ENCODE data around the gene ADRA2B. TPM values are rescaled to one million over a fixed set of nuclear protein-coding genes. Genes with fewer than 3 reads are reported as not detected.

Gene ADRA2B
- polyA plus RNA-seq, 3 donors: 1.6 TPM; not detected in 2

- H3K4me1 Mint-ChIP-seq: peaks cover 20% of the 10 kb centered on the region
- H3K79me2 ChIP-seq (ENCODE audit: insufficient read depth, low read length): no peaks in the 10 kb centered on the region
- H3K4me3 Mint-ChIP-seq: no peak overlapping the region
- H3K4me3 ChIP-seq (replicated peaks in 1 of 3; ENCODE audit: low read depth in 2 of 3, low read length in 3 of 3): no peak overlapping the region
- WGBS (ENCODE audit: insufficient coverage): 94% methylated on average over 4 of the region's 5 CpGs
- no peak overlapping the region for H3K27ac Mint-ChIP-seq
- no peak overlapping the region for H3K27ac ChIP-seq (ENCODE audit: low read depth in 1 of 2, low read length in 2 of 2)
- H3K36me3 ChIP-seq (replicated peaks in 1 of 2; ENCODE audit: control insufficient read depth in 1 of 2, insufficient read depth in 2 of 2, low read length in 2 of 2): no peaks in the 10 kb centered on the region
- TF ChIP-seq CTCF (IDR thresholded peaks at IDR 0.05): no peak
- peaks cover 14 to 22% of the 10 kb centered on the region in 2 donors for H3K4me1 ChIP-seq (ENCODE audit: control insufficient read depth in 1 of 2, insufficient read depth in 2 of 2, low read length in 2 of 2)
- no peaks in the 10 kb centered on the region for H3K9me3 ChIP-seq (replicated peaks in 1 of 2; ENCODE audit: control insufficient read depth in 1 of 2, insufficient read depth in 1 of 2, low read length in 2 of 2)
- intact Hi-C loops (cut with micrococcal nuclease): no loop called here
- H3K9ac ChIP-seq (ENCODE audit: insufficient read depth, low read length, poor library complexity, severe bottlenecking): no peak overlapping the region
- H3K27me3 ChIP-seq (ENCODE audit: control insufficient read depth in 2 of 2, insufficient read depth in 2 of 2, low read length in 2 of 2): no peaks in the 10 kb centered on the region
- no peak overlapping the region for H3K4me2 ChIP-seq (replicated peaks; ENCODE audit: extremely low read depth, low read length, poor library complexity, severe bottlenecking)
- H3K36me3 Mint-ChIP-seq: no peaks in the 10 kb centered on the region
- H2AFZ ChIP-seq (ENCODE audit: insufficient read depth, low read depth, low read length, poor library complexity, severe bottlenecking): no peak overlapping the region
- no peaks in the 10 kb centered on the region for H3K27me3 Mint-ChIP-seq (ENCODE audit: low read depth in 3 of 3)
- DNase-seq: no peak
- no peaks in the 10 kb centered on the region for H4K20me1 ChIP-seq (ENCODE audit: insufficient read depth, low read length)
- H3K9me3 Mint-ChIP-seq: no peaks in the 10 kb centered on the region
These were observed 18.9 kb downstream of the ADRA2B start for GRCh38 chr2:96097441-96097840.

GRCh38 chr2:96095116-96095636 lies 21.2 kb downstream of the ADRA2B start:
- no peak overlapping the region for H3K27ac Mint-ChIP-seq
- H3K36me3 ChIP-seq (replicated peaks in 1 of 2; ENCODE audit: control insufficient read depth in 1 of 2, insufficient read depth in 2 of 2, low read length in 2 of 2): no peaks in the 10 kb centered on the region
- intact Hi-C loops (cut with micrococcal nuclease): no loop called here
- no peaks in the 10 kb centered on the region for H3K36me3 Mint-ChIP-seq
- H3K27me3 ChIP-seq (ENCODE audit: control insufficient read depth in 2 of 2, insufficient read depth in 2 of 2, low read length in 2 of 2): no peaks in the 10 kb centered on the region
- peaks cover 22 to 26% of the 10 kb centered on the region in 2 donors for H3K4me1 ChIP-seq (ENCODE audit: control insufficient read depth in 1 of 2, insufficient read depth in 2 of 2, low read length in 2 of 2)
- no peak overlapping the region for H3K4me3 Mint-ChIP-seq
- DNase-seq: no peak
- H3K9ac ChIP-seq (ENCODE audit: insufficient read depth, low read length, poor library complexity, severe bottlenecking): no peak overlapping the region
- H3K27ac ChIP-seq (ENCODE audit: low read depth in 1 of 2, low read length in 2 of 2): no peak overlapping the region
- H3K4me2 ChIP-seq (replicated peaks; ENCODE audit: extremely low read depth, low read length, poor library complexity, severe bottlenecking): no peak overlapping the region
- no peak overlapping the region for H3K4me3 ChIP-seq (replicated peaks in 1 of 3; ENCODE audit: low read depth in 2 of 3, low read length in 3 of 3)
- no peaks in the 10 kb centered on the region for H4K20me1 ChIP-seq (ENCODE audit: insufficient read depth, low read length)
- peaks cover 23% of the 10 kb centered on the region for H3K4me1 Mint-ChIP-seq
- no peaks in the 10 kb centered on the region for H3K79me2 ChIP-seq (ENCODE audit: insufficient read depth, low read length)
- H3K9me3 ChIP-seq (replicated peaks in 1 of 2; ENCODE audit: control insufficient read depth in 1 of 2, insufficient read depth in 1 of 2, low read length in 2 of 2): no peaks in the 10 kb centered on the region
- 96% methylated on average over 4 of the region's 7 CpGs for WGBS (ENCODE audit: insufficient coverage)
- H3K9me3 Mint-ChIP-seq: no peaks in the 10 kb centered on the region
- no peak overlapping the region for H2AFZ ChIP-seq (ENCODE audit: insufficient read depth, low read depth, low read length, poor library complexity, severe bottlenecking)
- peaks cover 0 to 4% (median 0%) of the 10 kb centered on the region in 3 donors for H3K27me3 Mint-ChIP-seq (ENCODE audit: low read depth in 3 of 3)
- no peak for TF ChIP-seq CTCF (IDR thresholded peaks at IDR 0.05)

Measured in CD14-positive monocyte (primary cell).